ENCODE data around the gene WWOX. TPM values are rescaled to one million over a fixed set of nuclear protein-coding genes. Genes with fewer than 3 reads are reported as not detected.

The WWOX gene
- total and polyA plus RNA-seq, 2 of the 8 experiments (the other 6 are each of a cell fraction or from before 2014, with no cell fraction given): 5.4 to 16.7 TPM

GRCh38 chr16:79097771-79098170 lies 998.3 kb downstream of the WWOX start:
- no peaks in the 10 kb centered on the region for H3K27me3 ChIP-seq (replicated peaks in 1 of 4; ENCODE audit: control insufficient read depth in 3 of 4, extremely low read depth in 1 of 4, insufficient read depth in 3 of 4, low read length in 3 of 4)
- FAIRE-seq (no peak), DNase-seq (ENCODE audit: low read depth in 1 of 2, low spot score in 2 of 2) (no peak)
- H4K20me1 ChIP-seq (replicated peaks in 1 of 2; ENCODE audit: control insufficient read depth in 1 of 2, insufficient read depth in 2 of 2, low read length in 2 of 2): no peaks in the 10 kb centered on the region
- H2BK15ac ChIP-seq (ENCODE audit: low read length): no peak overlapping the region
- H4K5ac ChIP-seq (ENCODE audit: insufficient read length, low read depth, low read length): no peak overlapping the region
- no peaks in the 10 kb centered on the region for H3K36me3 ChIP-seq (ENCODE audit: control insufficient read depth in 2 of 4, insufficient read depth in 4 of 4, low read length in 3 of 4)
- H3K79me1 ChIP-seq (ENCODE audit: low read depth, low read length): no peaks in the 10 kb centered on the region
- no peak overlapping the region for H3K9ac ChIP-seq (replicated peaks in 1 of 4; ENCODE audit: extremely low read depth in 1 of 4, low read depth in 3 of 4, low read length in 3 of 4)
- H4K91ac ChIP-seq (replicated peaks; ENCODE audit: insufficient read length, low read length): no peak overlapping the region
- H3K23ac ChIP-seq (ENCODE audit: insufficient read length): no peak overlapping the region
- no peak overlapping the region for H3K4me2 ChIP-seq (ENCODE audit: insufficient read depth in 1 of 2, low read depth in 2 of 2, low read length in 2 of 2)
- POLR2A ChIA-PET (ENCODE audit: partially characterized antibody): no interaction called here
- H3K9me3 ChIP-seq (ENCODE audit: insufficient read depth in 2 of 2, low read depth in 1 of 2, low read length in 1 of 2): no peaks in the 10 kb centered on the region
- H3K14ac ChIP-seq (ENCODE audit: insufficient read length): no peak overlapping the region
- no peaks in the 10 kb centered on the region for H3K79me2 ChIP-seq (ENCODE audit: control insufficient read depth in 1 of 2, insufficient read depth in 2 of 2, low read length in 2 of 2)
- H3K18ac ChIP-seq (ENCODE audit: extremely low read depth, low read length): peak overlapping the region; percentile 44; the same call in 1 of the 2 replicates
- peaks cover 6 to 15% (median 11%) of the 10 kb centered on the region in 4 experiments for H3K4me1 ChIP-seq (replicated peaks in 1 of 4; ENCODE audit: control insufficient read depth in 3 of 4, insufficient read depth in 4 of 4, low read length in 3 of 4)
- no peak overlapping the region for H3K4me3 ChIP-seq (ENCODE audit: extremely low read depth in 1 of 4, insufficient read depth in 2 of 4, low read depth in 3 of 4, low read length in 4 of 4)
- H2BK12ac ChIP-seq (ENCODE audit: low read depth, low read length): no peak overlapping the region
- H2BK120ac ChIP-seq (replicated peaks; ENCODE audit: low read depth, low read length): no peak overlapping the region
- no peak overlapping the region for H4K8ac ChIP-seq (ENCODE audit: extremely low read depth, insufficient read depth, low read length)
- H3K27ac ChIP-seq (ENCODE audit: low read depth, low read length): no peak overlapping the region
- no peak overlapping the region for H2AFZ ChIP-seq (ENCODE audit: low read length)
- no peak overlapping the region for H2AK5ac ChIP-seq (ENCODE audit: low read depth, low read length)
- H3K56ac ChIP-seq (replicated peaks; ENCODE audit: insufficient read length, low read depth, low read length): no peak overlapping the region
- 94% methylated on average over 7 of the region's 7 CpGs; no CpG with 5 or more reads in 1 of the 2 experiments for WGBS, 2 experiments (ENCODE audit: extremely low coverage in 1 of 2, insufficient coverage in 1 of 2, insufficient read length in 1 of 2, insufficient replicate concordance in 2 of 2, low coverage in 1 of 2, low lambda C conversion rate in 2 of 2, missing lambda C conversion rate in 1 of 2)
- H2BK20ac ChIP-seq (ENCODE audit: low read length): no peak overlapping the region
- H3K23me2 ChIP-seq (ENCODE audit: low read depth, low read length): no peaks in the 10 kb centered on the region; the same call in 1 of the 2 replicates
- TF ChIP-seq CREB1 (IDR thresholded peaks at IDR 0.05) (no peak), KDM1A (IDR thresholded peaks at IDR 0.05; ENCODE audit: borderline replicate concordance, low read length) (no peak), TAF1 (IDR thresholded peaks at IDR 0.05; ENCODE audit: low read depth, low read length) (no peak), ASH2L (IDR thresholded peaks at IDR 0.05; ENCODE audit: low read length) (no peak), BRCA1 (IDR thresholded peaks at IDR 0.05; ENCODE audit: low read depth, low read length) (no peak), JUND (IDR thresholded peaks at IDR 0.05; ENCODE audit: low read length) (no peak), RFX5 (IDR thresholded peaks at IDR 0.05; ENCODE audit: borderline replicate concordance, low read depth, low read length) (no peak)
- CTCF ChIA-PET (ENCODE audit: partially characterized antibody): no interaction called here
- H2BK5ac ChIP-seq (ENCODE audit: low read depth, low read length): no peak overlapping the region
- H3K4ac ChIP-seq (replicated peaks; ENCODE audit: insufficient read length, low read depth, low read length): no peak overlapping the region

Data from H1 (cell line).